Measurements from ENCODE around the gene PALLD.

PALLD gene

GRCh38 chr4:168629566-168629965 is 132.7 kb downstream of the PALLD start:
- no peak for DNase-seq (ENCODE audit: low read depth, low spot score)
- Histone ChIP-seq H3K4me3 (peak overlapping the region; percentile 87), H3K36me3 (ENCODE audit: insufficient read depth, low read length) (no peaks in the 10 kb centered on the region), H3K9me3 (ENCODE audit: low read depth, low read length) (no peaks in the 10 kb centered on the region), H3K27ac (no peak overlapping the region), H3K9ac (ENCODE audit: insufficient read length) (no peak overlapping the region)
- TF ChIP-seq EZH2 (IDR thresholded peaks at IDR 0.05) = no peak
- no peak for TF ChIP-seq POLR2AphosphoS5 (IDR thresholded peaks at IDR 0.05; ENCODE audit: borderline replicate concordance, low read depth, low read length)

GRCh38 chr4:168630445-168631187 is 133.8 kb downstream of the PALLD start:
- TF ChIP-seq EZH2 (IDR thresholded peaks at IDR 0.05) = no peak
- no peak for TF ChIP-seq FOXP2 (optimal IDR thresholded peaks at IDR 0.05; ENCODE audit: control extremely low read depth, extremely low read length, insufficient read depth)
- TF ChIP-seq POLR2AphosphoS5 (IDR thresholded peaks at IDR 0.05; ENCODE audit: borderline replicate concordance, low read depth, low read length) = peak; percentile 30; the same call in 1 of the 2 replicates
- H3K9me3 ChIP-seq (ENCODE audit: low read depth, low read length) = no peaks in the 10 kb centered on the region
- H3K27ac ChIP-seq = peak overlapping the region; percentile 33; the same call in 1 of the 2 replicates
- H3K36me3 ChIP-seq (ENCODE audit: insufficient read depth, low read length) = no peaks in the 10 kb centered on the region
- no peak for DNase-seq (ENCODE audit: low read depth, low spot score)
- peak overlapping the region; percentile 60 for H3K9ac ChIP-seq (ENCODE audit: insufficient read length)
- H3K4me3 ChIP-seq = peak overlapping the region; percentile 87

- Histone ChIP-seq H3K9ac (ENCODE audit: insufficient read length) (peak overlapping the region; percentile 60), H3K9me3 (ENCODE audit: low read depth, low read length) (no peaks in the 10 kb centered on the region), H3K4me3 (peak overlapping the region; percentile 87), H3K36me3 (ENCODE audit: insufficient read depth, low read length) (no peaks in the 10 kb centered on the region), H3K27ac (no peak overlapping the region)
- no peak for DNase-seq (ENCODE audit: low read depth, low spot score)
- TF ChIP-seq EZH2 (IDR thresholded peaks at IDR 0.05) = no peak
- peak; percentile 35; the same call in 1 of the 2 replicates for TF ChIP-seq POLR2AphosphoS5 (IDR thresholded peaks at IDR 0.05; ENCODE audit: borderline replicate concordance, low read depth, low read length)
These were observed 134.7 kb downstream of the PALLD start for GRCh38 chr4:168631241-168632162.

GRCh38 chr4:168632301-168632725 is 135.5 kb downstream of the PALLD start:
- Histone ChIP-seq H3K9ac (ENCODE audit: insufficient read length) (peak overlapping the region; percentile 60), H3K4me3 (peak overlapping the region; percentile 87), H3K9me3 (ENCODE audit: low read depth, low read length) (no peaks in the 10 kb centered on the region), H3K27ac (no peak overlapping the region), H3K36me3 (ENCODE audit: insufficient read depth, low read length) (no peaks in the 10 kb centered on the region)
- DNase-seq (ENCODE audit: low read depth, low spot score) = no peak
- no peak for TF ChIP-seq EZH2 (IDR thresholded peaks at IDR 0.05)
- no peak for TF ChIP-seq FOXP2 (optimal IDR thresholded peaks at IDR 0.05; ENCODE audit: control extremely low read depth, extremely low read length, insufficient read depth)
- TF ChIP-seq POLR2AphosphoS5 (IDR thresholded peaks at IDR 0.05; ENCODE audit: borderline replicate concordance, low read depth, low read length) = no peak

- no peak for DNase-seq (ENCODE audit: low read depth, low spot score)
- Histone ChIP-seq H3K36me3 (ENCODE audit: insufficient read depth, low read length) (no peaks in the 10 kb centered on the region), H3K9ac (ENCODE audit: insufficient read length) (peak overlapping the region; percentile 45), H3K9me3 (ENCODE audit: low read depth, low read length) (no peaks in the 10 kb centered on the region), H3K4me3 (peak overlapping the region; percentile 87), H3K27ac (no peak overlapping the region)
- TF ChIP-seq FOXP2 (optimal IDR thresholded peaks at IDR 0.05; ENCODE audit: control extremely low read depth, extremely low read length, insufficient read depth) (no peak), EZH2 (IDR thresholded peaks at IDR 0.05) (no peak), POLR2AphosphoS5 (IDR thresholded peaks at IDR 0.05; ENCODE audit: borderline replicate concordance, low read depth, low read length) (no peak)
These were observed 136.2 kb downstream of the PALLD start for GRCh38 chr4:168633064-168633463.

GRCh38 chr4:168633496-168633895 is 136.6 kb downstream of the PALLD start:
- H3K4me3 ChIP-seq = peak overlapping the region; percentile 87
- no peaks in the 10 kb centered on the region for H3K9me3 ChIP-seq (ENCODE audit: low read depth, low read length)
- H3K36me3 ChIP-seq (ENCODE audit: insufficient read depth, low read length) = no peaks in the 10 kb centered on the region
- peak overlapping the region; percentile 45 for H3K9ac ChIP-seq (ENCODE audit: insufficient read length)
- TF ChIP-seq POLR2AphosphoS5 (IDR thresholded peaks at IDR 0.05; ENCODE audit: borderline replicate concordance, low read depth, low read length) (no peak), EZH2 (IDR thresholded peaks at IDR 0.05) (no peak), FOXP2 (optimal IDR thresholded peaks at IDR 0.05; ENCODE audit: control extremely low read depth, extremely low read length, insufficient read depth) (no peak)
- peak overlapping the region; percentile 80; the same call in 1 of the 2 replicates for H3K27ac ChIP-seq
- no peak for DNase-seq (ENCODE audit: low read depth, low spot score)

- no peaks in the 10 kb centered on the region for H3K36me3 ChIP-seq (ENCODE audit: insufficient read depth, low read length)
- peak overlapping the region; percentile 87 for H3K4me3 ChIP-seq
- H3K9me3 ChIP-seq (ENCODE audit: low read depth, low read length) = no peaks in the 10 kb centered on the region
- TF ChIP-seq POLR2AphosphoS5 (IDR thresholded peaks at IDR 0.05; ENCODE audit: borderline replicate concordance, low read depth, low read length) (peak; percentile 18; the same call in 1 of the 2 replicates), EZH2 (IDR thresholded peaks at IDR 0.05) (no peak), FOXP2 (optimal IDR thresholded peaks at IDR 0.05; ENCODE audit: control extremely low read depth, extremely low read length, insufficient read depth) (peak; percentile 64)
- H3K9ac ChIP-seq (ENCODE audit: insufficient read length) = peak overlapping the region; percentile 45
- peak overlapping the region; percentile 80 for H3K27ac ChIP-seq
- peak; percentile 97 for DNase-seq (ENCODE audit: low read depth, low spot score)
These were observed 137.5 kb downstream of the PALLD start for GRCh38 chr4:168634276-168634802.

- no peak for TF ChIP-seq POLR2AphosphoS5 (IDR thresholded peaks at IDR 0.05; ENCODE audit: borderline replicate concordance, low read depth, low read length)
- no peak for TF ChIP-seq EZH2 (IDR thresholded peaks at IDR 0.05)
- H3K9me3 ChIP-seq (ENCODE audit: low read depth, low read length) = no peaks in the 10 kb centered on the region
- no peak for DNase-seq (ENCODE audit: low read depth, low spot score)
- H3K9ac ChIP-seq (ENCODE audit: insufficient read length) = no peak overlapping the region
- no peaks in the 10 kb centered on the region for H3K36me3 ChIP-seq (ENCODE audit: insufficient read depth, low read length)
- no peak overlapping the region for H3K4me3 ChIP-seq
- H3K27ac ChIP-seq = no peak overlapping the region
These were observed 139.2 kb downstream of the PALLD start for GRCh38 chr4:168636040-168636439.

Data from SK-N-MC (cell line).